22Rv1 (cell line): ENCODE results near the gene EPHB1.

Experiments
- ZFX ChIP-seq: fragments of 450-650 bp; IDR thresholded peaks from 2 replicates; pipeline ENCODE4 v1.6.1; 2017; ENCODE audit warnings: antibody characterized with exemption, borderline replicate concordance
- TF ChIP-seq, protein P1 (sequence below): fragments of 450-650 bp; IDR thresholded peaks from 2 replicates; pipeline ENCODE4 v1.5.1; 2017; ENCODE audit warnings: mild to moderate bottlenecking

DNA sequence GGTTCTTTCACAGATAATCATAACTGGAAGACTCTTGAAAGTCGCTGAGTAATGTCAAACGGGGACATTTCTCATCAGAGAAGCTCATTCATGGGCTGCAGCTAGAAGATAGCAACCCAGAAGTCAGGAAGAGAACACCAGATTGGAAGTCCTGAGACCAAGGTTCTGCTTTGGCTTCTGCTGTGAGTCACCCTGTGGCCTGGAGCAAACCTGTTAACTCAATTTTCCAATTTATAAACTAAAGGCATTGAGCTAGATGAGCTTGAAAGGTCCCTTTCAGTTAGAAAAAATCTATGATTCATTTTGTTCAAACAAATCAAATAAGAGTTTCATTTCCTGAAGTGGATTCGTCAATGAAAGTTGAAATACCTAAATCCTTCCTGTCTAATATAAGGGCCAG, 402.2 kb downstream of the EPHB1 start:
- TF ChIP-seq, protein P1, sequence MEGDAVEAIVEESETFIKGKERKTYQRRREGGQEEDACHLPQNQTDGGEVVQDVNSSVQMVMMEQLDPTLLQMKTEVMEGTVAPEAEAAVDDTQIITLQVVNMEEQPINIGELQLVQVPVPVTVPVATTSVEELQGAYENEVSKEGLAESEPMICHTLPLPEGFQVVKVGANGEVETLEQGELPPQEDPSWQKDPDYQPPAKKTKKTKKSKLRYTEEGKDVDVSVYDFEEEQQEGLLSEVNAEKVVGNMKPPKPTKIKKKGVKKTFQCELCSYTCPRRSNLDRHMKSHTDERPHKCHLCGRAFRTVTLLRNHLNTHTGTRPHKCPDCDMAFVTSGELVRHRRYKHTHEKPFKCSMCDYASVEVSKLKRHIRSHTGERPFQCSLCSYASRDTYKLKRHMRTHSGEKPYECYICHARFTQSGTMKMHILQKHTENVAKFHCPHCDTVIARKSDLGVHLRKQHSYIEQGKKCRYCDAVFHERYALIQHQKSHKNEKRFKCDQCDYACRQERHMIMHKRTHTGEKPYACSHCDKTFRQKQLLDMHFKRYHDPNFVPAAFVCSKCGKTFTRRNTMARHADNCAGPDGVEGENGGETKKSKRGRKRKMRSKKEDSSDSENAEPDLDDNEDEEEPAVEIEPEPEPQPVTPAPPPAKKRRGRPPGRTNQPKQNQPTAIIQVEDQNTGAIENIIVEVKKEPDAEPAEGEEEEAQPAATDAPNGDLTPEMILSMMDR = no peak
- no peak for TF ChIP-seq ZFX
